Ovary (tissue), 9 donors: Measurements from ENCODE around the gene ETNK2. TPM values are rescaled to one million over a fixed set of nuclear protein-coding genes. Genes with fewer than 3 reads are reported as not detected.

Experiments used
- DNase-seq, 5 donors: peaks; one replicate each; pipeline ENCODE4 v3.0.0-alpha.2; 2019 to 2020
- H3K27ac ChIP-seq, 2 donors: fragments of 200-600 bp; one replicate each; pipeline versions ENCODE4 v1.5.1 to v1.8.0; 2019 to 2022
- H3K27me3 ChIP-seq: fragments of 200-600 bp; one replicate; pipeline ENCODE4 v1.8.0; 2022
- H3K36me3 ChIP-seq: fragments of 200-600 bp; sonication (generic); one replicate; pipeline ENCODE4 v1.5.1; 2019
- H3K4me1 ChIP-seq: one replicate; pipeline ENCODE4 v1.8.1; 2013; ENCODE audit warnings: mild to moderate bottlenecking, moderate library complexity; ENCODE audit not compliant: insufficient read depth
- H3K4me3 ChIP-seq: fragments of 200-600 bp; sonication (generic); one replicate; pipeline ENCODE4 v1.5.1; 2017
- H3K9me3 ChIP-seq, 2 donors: fragments of 200-600 bp in 1 of 2; sonication (generic) in 1 of 2; one replicate each; pipeline versions ENCODE4 v1.5.1 to v1.8.1; 2013 to 2019; ENCODE audit warnings: mild to moderate bottlenecking in 1 of 2, moderate library complexity in 1 of 2
- EP300 ChIP-seq: sonication (generic); formaldehyde crosslinking; IDR thresholded peaks from one replicate; pipeline ENCODE4 v1.6.1; 2017; ENCODE audit warnings: antibody characterized with exemption
- POLR2A ChIP-seq: fragments of 450-650 bp; IDR thresholded peaks from one replicate; pipeline ENCODE4 v1.6.1; 2017; ENCODE audit warnings: antibody characterized with exemption, mild to moderate bottlenecking, moderate library complexity
- WGBS, 3 donors: extraction: QIAGEN DNeasy Blood & Tissue Kit in 1 of 3; methylation state at CpG; one replicate each; pipeline versions ENCODE4 v1.1.5 to v1.1.7; 2013 to 2017; 5-methylcytosine and 5-hydroxymethylcytosine counted together
- intact Hi-C, 4 donors: fragments of 100-400 bp; cut with DNase I; formaldehyde crosslinking; loops; one replicate each; pipeline versions ENCODE4 v1.11.0 to v1.15.1; 2022 to 2023
- polyA plus RNA-seq, 2 donors: library from polyadenylated mRNA; stranded (reverse); fragments of 200-250 nt in 1 of 2; fragments of 350-450 nt in 1 of 2; fragmentation: Illumina TruSeq in 1 of 2; extraction: RNeasy Lipid Tissue Mini Kit (QIAGEN cat#74804) in 1 of 2; gene quantifications; one replicate each; pipeline ENCODE4 v1.2.3, GENCODE V29; 2013 to 2014
- total RNA-seq, 7 donors: library from RNA; depleted of rRNA in 2 of 7; stranded (reverse); fragments of >200 nt in 2 of 7; fragmentation: NEBNext Ultra II Directional in 3 of 7; extraction: Animal tissue kit (Norgen Biotek cat#: 25700) in 3 of 7; gene quantifications; one replicate each; pipeline versions ENCODE4 v1.1.0 to v1.2.4, GENCODE V29; 2016 to 2023
- TF ChIP-seq, protein P1 (sequence below), 3 donors: fragments of 450-650 bp in 2 of 3; fragments of 200-600 bp in 1 of 3; IDR thresholded peaks; one replicate each; pipeline versions ENCODE4 v1.5.1 to v1.8.0; 2016 to 2022; ENCODE audit warnings: antibody characterized with exemption in 3 of 3, mild to moderate bottlenecking in 1 of 3
- donor health status: DM: no; HTN: no; CAD: no; lungs with moderate emphysema.
- donor health status: DM: no; HTN: no; CAD: no.
- donor health status: Bipolar disorder and iron deficiency.
- donor health status: DM: yes; HTN: yes; CAD: no.
- donor health status: DM: no; HTN: no; CAD: no.
- donor health status: DM: yes; HTN: yes; CAD: no.

The ETNK2 gene
- total and polyA plus RNA-seq, 9 donors: 16.3 to 60.9 (median 40.3) TPM

DNA sequence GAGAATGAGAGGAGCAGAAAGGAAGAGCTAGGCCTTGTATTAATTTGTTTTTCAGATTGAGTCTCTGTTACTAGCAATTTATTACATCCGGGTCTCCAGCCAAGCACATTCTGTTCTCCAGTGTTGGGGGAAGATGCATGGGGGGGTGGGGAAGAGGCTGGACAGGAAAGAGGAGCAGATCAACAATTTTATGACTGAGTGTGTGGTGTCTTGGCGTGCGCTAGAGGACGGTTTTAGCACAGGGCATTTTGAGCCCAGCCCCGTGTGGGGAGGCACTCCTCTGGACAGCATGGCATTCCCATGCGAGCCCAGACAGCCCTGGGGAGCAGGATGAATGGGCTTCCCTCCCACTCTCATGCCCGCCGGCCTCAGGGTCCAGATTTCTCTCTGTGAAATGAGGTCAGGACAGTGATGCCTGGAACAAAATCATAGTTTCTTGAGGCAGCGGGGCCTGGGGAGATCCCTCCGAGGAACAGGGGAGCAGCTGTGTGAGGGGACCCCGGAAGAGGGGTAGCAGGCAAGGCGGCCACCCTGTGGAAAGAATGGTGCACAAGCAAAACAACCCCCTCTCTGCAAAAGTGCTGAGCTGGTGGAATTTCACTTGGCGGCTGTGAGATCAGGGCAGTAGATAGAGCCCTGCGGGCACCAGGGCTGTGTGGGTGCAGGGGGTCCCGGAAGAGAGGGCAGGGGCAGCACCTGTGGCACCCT lies 62.6 kb downstream of the ETNK2 start:
- H3K4me1 ChIP-seq: peaks cover 22% of the 10 kb centered on the region
- DNase-seq: peak; percentile 40 to 76 (median 71)
- WGBS, 3 donors: 28 to 42% (median 39%) methylated on average over 15 of the region's 15 CpGs
- H3K27me3 ChIP-seq: no peaks in the 10 kb centered on the region
- peak overlapping the region; percentile 43 to 58 for H3K27ac ChIP-seq
- peak overlapping the region; percentile 21 for H3K4me3 ChIP-seq
- TF ChIP-seq, protein P1, sequence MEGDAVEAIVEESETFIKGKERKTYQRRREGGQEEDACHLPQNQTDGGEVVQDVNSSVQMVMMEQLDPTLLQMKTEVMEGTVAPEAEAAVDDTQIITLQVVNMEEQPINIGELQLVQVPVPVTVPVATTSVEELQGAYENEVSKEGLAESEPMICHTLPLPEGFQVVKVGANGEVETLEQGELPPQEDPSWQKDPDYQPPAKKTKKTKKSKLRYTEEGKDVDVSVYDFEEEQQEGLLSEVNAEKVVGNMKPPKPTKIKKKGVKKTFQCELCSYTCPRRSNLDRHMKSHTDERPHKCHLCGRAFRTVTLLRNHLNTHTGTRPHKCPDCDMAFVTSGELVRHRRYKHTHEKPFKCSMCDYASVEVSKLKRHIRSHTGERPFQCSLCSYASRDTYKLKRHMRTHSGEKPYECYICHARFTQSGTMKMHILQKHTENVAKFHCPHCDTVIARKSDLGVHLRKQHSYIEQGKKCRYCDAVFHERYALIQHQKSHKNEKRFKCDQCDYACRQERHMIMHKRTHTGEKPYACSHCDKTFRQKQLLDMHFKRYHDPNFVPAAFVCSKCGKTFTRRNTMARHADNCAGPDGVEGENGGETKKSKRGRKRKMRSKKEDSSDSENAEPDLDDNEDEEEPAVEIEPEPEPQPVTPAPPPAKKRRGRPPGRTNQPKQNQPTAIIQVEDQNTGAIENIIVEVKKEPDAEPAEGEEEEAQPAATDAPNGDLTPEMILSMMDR (IDR thresholded peaks at IDR 0.05): no peak
- no peak for TF ChIP-seq POLR2A
- TF ChIP-seq EP300: no peak
- H3K9me3 ChIP-seq: no peaks in the 10 kb centered on the region
- H3K36me3 ChIP-seq: no peaks in the 10 kb centered on the region
- intact Hi-C loops: no loop called here

DNA sequence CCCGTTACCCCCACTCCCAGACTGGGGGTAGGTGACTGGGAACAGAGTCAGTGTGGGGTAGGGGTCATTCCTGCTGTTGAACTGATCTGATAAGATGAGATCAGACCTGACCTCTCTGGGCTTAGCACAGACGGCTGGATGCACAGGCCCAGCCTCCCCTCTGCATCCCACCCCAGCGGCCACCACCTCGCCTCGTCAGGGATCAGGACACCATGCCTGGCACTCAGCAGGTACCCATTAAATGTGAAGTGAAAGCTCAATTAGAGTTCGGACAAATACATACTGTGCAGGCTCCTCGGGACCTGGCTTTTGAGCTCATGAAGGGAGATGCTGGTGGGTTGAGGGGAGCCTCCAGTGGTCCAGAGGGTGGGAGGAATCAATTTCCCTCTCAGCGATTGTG lies 63.2 kb downstream of the ETNK2 start:
- H3K4me3 ChIP-seq: peak overlapping the region; percentile 21
- peaks cover 24% of the 10 kb centered on the region for H3K4me1 ChIP-seq
- TF ChIP-seq EP300: no peak
- TF ChIP-seq, protein P1 (IDR thresholded peaks at IDR 0.05): no peak
- no peak for TF ChIP-seq POLR2A
- no peaks in the 10 kb centered on the region for H3K36me3 ChIP-seq
- intact Hi-C loops: no loop called here
- 34 to 69% (median 56%) methylated on average over 8 of the region's 8 CpGs for WGBS, 3 donors
- H3K27me3 ChIP-seq: no peaks in the 10 kb centered on the region
- no peaks in the 10 kb centered on the region for H3K9me3 ChIP-seq
- H3K27ac ChIP-seq: peak overlapping the region; percentile 43 to 58
- no peak for DNase-seq

DNA sequence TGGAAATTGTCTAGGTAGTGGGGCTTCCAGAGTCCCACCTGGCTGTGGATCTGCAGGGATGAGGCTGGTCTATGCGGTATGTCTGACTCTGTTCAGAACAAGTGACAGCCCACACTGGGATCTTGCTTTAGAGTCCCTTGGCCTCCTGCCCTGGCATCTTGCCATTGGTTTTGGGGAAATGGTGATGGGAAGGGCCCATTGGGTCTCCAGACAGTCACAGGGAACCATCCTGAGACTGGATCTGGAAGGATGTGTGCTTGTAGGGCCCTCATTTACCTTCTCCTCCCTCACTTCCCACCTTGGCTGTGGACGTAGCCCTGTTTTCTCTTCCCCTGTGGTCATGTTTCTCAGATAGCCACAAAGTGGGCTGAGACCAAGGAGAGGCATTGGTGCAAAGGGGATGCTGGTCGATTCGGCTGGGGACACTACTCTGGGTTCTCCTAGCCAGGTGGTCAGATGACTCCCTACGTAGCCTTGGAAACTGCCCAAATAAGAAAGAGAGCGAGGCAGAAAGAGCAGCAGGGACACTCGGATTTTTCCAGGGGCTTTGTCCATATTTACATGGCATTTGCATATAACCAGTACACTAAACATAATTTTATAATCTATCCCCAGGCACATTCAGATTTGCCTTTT lies 63.8 kb downstream of the ETNK2 start:
- peaks cover 24% of the 10 kb centered on the region for H3K4me1 ChIP-seq
- H3K4me3 ChIP-seq: peak overlapping the region; percentile 21

DNA sequence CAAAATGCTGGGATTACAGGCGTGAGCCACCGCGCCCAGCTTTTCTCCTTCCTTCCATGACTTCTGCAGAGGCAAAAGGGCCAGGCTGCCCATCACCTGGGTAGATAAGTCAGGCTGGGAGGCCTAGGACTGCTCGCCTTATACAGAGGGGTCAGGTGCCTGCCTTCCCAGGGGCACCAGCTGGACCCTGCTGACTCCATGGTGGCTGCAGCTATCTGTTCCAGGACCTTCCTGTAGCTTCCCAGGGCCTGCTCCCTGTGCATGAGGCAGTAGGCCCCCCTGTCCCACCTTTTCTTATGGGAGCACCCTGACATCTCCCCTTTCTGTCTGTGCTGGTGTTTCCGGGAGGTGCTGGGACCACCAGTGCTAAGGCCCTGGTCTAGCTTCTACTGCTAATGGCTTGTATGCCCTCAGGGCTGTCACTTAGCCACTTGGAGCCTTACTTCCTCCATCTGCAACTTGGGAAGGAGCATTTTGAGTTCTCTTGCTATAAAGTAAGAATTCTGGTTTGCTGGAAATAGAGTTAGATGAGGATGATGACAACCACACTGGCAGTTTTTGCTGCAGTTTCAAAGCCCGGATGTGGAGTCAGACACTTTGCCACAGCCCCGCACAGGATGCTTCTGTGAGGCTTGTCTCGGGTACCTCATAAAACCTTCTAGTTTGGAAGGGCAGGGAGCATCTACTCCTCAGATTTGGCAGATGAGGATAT lies 64.5 kb downstream of the ETNK2 start:
- WGBS, 3 donors: 79 to 88% (median 87%) methylated on average over 8 of the region's 8 CpGs
- intact Hi-C loops: no loop called here
- no peak overlapping the region for H3K4me3 ChIP-seq
- peaks cover 24% of the 10 kb centered on the region for H3K4me1 ChIP-seq
- H3K36me3 ChIP-seq: no peaks in the 10 kb centered on the region
- DNase-seq: no peak
- H3K27me3 ChIP-seq: no peaks in the 10 kb centered on the region
- H3K9me3 ChIP-seq: no peaks in the 10 kb centered on the region
- no peak for TF ChIP-seq EP300
- no peak for TF ChIP-seq POLR2A
- TF ChIP-seq, protein P1 (IDR thresholded peaks at IDR 0.05): no peak
- H3K27ac ChIP-seq: peak overlapping the region in 1 of 2 donors; percentile 70

More for the DNA sequence above, 63.8 kb downstream of the ETNK2 start:
- TF ChIP-seq POLR2A: no peak
- TF ChIP-seq, protein P1 (IDR thresholded peaks at IDR 0.05): no peak
- TF ChIP-seq EP300: no peak
- Histone ChIP-seq H3K27me3 (no peaks in the 10 kb centered on the region), H3K27ac (peak overlapping the region in 1 of 2 donors; percentile 70), H3K36me3 (no peaks in the 10 kb centered on the region), H3K9me3 (no peaks in the 10 kb centered on the region)
- 39 to 64% (median 52%) methylated on average over 7 of the region's 7 CpGs for WGBS, 3 donors
- peak; percentile 48 to 73 (median 57) for DNase-seq
- intact Hi-C loops: no loop called here
